Measurements from ENCODE around the gene CTRB1. TPM values are rescaled to one million over a fixed set of nuclear protein-coding genes. Genes with fewer than 3 reads are reported as not detected.
"Not testable (repeated sequence)": the region's sequence is repeated elsewhere in the genome, so short reads cannot be mapped to it uniquely, and the experiment has no call there.

The CTRB1 gene
- total RNA-seq, 1 donor, result not detected

DNA sequence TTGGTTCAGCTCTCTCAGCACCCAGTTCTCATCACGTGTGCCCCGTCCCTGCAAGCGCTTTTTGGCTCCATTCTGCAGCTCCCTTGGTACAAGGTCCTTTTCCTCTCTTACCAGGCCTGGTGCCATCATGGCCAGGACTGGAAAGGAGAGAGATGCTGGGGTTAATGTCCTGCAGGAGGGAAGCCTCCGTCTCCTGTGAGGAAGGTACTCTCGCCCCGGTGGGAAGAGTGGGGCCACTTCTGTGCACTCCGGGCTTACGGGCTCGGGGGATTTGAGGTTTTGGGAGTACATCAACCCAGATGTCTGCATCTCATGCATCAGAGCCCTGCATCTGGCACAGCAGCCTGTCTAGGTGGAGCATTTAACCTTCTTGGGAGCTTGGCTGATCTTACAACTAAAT is 22.0 kb upstream of the CTRB1 start:
- Histone ChIP-seq H3K27me3 (ENCODE audit: insufficient read depth, low read length) (peaks cover 15% of the 10 kb centered on the region), H3K9me3 (ENCODE audit: low read depth, low read length) (no peaks in the 10 kb centered on the region), H3K4me1 (ENCODE audit: insufficient read depth, low read length) (peaks cover 6% of the 10 kb centered on the region), H3K4me3 (ENCODE audit: low read length) (no peak overlapping the region)

DNA sequence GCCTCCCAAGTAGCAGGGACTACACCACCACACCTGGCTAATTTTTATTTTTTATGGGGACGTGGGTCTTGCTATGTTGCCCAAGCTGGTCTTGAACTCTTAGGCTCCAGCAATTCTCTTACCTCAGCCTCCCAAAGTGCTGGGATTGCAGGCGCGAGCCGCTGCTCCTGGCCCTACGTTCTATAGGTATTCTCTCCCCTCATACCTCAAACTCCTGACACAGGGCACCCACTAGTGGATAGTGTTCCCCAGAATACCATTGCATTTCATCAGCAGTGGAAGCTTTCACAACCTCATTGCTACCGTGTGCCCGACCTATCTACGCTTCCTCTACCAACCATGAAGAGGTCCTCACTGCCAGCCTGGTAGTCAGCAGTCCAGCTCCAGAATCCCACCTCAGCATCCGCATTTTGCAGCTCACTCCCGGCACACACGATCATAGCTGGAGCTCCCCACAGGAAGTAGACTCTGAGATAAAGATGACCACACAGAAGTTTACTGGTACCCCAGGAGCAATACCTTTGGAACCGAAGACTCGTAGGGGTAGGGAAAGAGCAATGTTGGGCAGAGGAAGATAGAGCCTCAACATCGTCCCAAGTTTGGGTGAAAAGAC is 21.2 kb upstream of the CTRB1 start:
- Histone ChIP-seq H3K27me3 (ENCODE audit: insufficient read depth, low read length) (peaks cover 17% of the 10 kb centered on the region), H3K4me1 (ENCODE audit: insufficient read depth, low read length) (peaks cover 6% of the 10 kb centered on the region), H3K9me3 (ENCODE audit: low read depth, low read length) (no peaks in the 10 kb centered on the region), H3K4me3 (ENCODE audit: low read length) (no peak overlapping the region)

DNA sequence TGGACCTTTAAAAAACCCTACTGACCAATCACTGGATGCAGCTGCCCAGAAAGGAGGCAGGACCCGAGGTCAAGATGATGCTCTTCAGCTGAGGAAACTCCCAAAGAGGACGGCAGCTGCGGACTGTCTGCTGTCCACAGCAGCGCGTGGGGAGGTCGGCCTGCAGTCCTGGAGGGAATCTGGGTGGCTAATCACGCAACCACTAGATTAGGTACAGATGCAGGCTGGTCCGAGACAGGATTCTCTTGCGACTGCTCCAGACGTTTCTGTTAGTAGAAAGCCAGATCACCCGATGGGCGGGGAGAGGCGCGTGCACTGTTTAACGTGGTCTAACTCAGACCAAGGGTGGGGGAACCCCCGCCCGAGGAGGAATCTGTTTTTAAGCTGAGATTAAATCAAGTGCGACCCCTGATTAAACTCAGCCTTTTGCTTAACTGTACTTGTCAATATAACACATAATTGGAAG is 20.6 kb upstream of the CTRB1 start:
- Histone ChIP-seq H3K4me3 (ENCODE audit: low read length) (no peak overlapping the region), H3K27me3 (ENCODE audit: insufficient read depth, low read length) (peaks cover 17% of the 10 kb centered on the region), H3K9me3 (ENCODE audit: low read depth, low read length) (no peaks in the 10 kb centered on the region), H3K4me1 (ENCODE audit: insufficient read depth, low read length) (peaks cover 6% of the 10 kb centered on the region)

DNA sequence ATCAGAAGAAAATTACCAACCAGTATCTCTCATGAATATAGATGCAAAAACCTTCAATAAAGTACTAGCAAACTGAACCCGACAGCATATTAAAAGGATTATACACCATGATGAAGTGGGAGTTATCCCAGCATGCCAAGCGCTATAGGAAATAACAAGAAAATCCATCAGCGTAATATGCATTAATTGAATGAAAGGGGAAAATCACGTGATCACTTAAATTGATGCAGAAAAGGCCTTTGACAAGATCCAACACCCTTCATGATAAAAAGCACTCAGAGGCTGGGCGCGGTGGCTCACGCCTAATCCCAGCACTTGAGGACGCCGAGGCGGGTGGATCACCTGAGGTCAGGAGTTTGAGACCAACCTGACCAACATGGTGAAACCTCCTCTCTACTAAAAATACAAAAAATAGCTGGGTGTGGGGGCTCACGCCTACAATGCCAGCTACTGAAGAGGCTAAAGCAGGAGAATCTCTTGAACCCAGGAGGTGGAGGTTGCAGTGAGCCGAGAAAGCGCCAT is 16.7 kb upstream of the CTRB1 start:
- Histone ChIP-seq H3K9me3 (ENCODE audit: low read depth, low read length) (no peaks in the 10 kb centered on the region), H3K27me3 (ENCODE audit: insufficient read depth, low read length) (peaks cover 15% of the 10 kb centered on the region), H3K4me3 (ENCODE audit: low read length) (no peak overlapping the region), H3K4me1 (ENCODE audit: insufficient read depth, low read length) (peaks cover 6% of the 10 kb centered on the region)

DNA sequence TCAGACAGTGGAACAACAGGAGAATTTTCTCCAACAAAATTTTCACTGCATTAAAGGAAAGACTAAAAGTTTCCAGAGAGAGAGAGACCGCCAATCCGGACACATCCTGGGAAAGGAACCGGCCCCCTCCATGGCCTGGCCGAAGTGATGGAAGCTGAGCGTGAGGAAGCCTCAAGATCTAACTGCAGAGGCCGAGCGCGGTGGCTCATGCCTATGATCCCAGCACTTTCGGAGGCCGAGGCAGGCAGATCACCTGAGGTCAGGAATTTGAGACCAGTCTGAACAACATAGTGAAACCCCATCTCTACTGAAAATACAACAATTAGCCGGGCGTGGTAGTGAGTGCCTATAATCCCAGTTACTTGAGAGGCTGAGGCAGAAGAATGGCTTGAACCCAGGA is 15.7 kb upstream of the CTRB1 start:
- Histone ChIP-seq H3K9me3 (ENCODE audit: low read depth, low read length) (no peaks in the 10 kb centered on the region), H3K4me3 (ENCODE audit: low read length) (no peak overlapping the region), H3K27me3 (ENCODE audit: insufficient read depth, low read length) (peaks cover 7% of the 10 kb centered on the region), H3K4me1 (ENCODE audit: insufficient read depth, low read length) (peaks cover 6% of the 10 kb centered on the region)

DNA sequence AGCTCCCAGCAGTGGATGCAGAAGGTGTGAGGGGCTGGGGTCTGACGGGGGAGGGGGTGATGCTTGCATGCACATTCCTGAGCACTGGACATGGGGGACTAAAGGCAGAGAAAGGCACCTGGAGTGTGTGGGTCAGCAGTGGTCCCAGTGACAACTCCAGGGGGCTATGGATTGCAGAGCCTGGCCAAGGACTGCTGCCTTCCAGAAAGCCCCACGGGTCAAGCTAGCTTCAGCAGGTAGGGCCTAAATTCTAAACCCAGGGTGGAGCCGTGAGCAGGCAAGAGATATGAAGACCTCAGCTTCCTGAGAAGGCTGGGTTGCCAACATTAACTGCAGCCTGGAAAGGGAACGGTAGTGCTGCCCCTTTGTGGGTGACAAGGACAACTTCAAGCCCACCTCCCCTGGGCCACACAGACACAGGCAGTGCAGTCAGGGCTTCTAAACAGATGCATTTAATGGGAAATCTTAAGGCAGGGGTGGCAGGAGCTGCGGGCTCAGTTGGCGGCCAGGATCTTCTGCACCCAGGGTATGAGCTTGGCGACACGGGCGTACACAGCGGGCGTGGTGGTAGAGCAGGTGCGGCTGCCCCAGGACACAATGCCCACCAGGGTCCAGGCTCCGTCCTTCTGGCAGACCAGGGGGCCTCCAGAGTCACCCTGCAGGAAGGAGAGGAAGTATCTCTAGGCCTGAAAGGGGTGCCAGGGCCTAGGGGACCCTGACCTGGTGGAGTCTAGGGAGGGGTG is 14.9 kb upstream of the CTRB1 start:
- Histone ChIP-seq H3K4me1 (ENCODE audit: insufficient read depth, low read length) (peaks cover 6% of the 10 kb centered on the region), H3K27me3 (ENCODE audit: insufficient read depth, low read length) (peaks cover 4% of the 10 kb centered on the region), H3K4me3 (ENCODE audit: low read length) (no peak overlapping the region), H3K9me3 (ENCODE audit: low read depth, low read length) (no peaks in the 10 kb centered on the region)

DNA sequence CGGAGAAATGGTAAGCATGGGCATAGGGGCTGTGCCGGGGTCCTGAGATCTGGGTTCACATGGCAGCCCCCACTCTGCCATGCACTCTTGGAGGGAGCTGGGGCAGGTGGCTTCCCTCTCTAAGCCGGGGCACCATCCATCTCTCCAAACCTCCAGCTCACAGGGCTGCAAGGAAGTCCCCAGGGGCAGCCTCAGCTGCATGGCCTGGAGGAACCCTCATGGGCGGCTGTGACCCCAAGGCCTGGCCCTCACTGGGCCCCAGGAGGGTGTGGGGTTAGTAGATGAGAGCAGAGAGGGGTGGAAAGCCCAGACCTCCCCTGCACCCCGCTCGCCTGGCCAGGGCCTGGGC is 14.4 kb upstream of the CTRB1 start:
- Histone ChIP-seq H3K4me3 (ENCODE audit: low read length) (no peak overlapping the region), H3K27me3 (ENCODE audit: insufficient read depth, low read length) (peaks cover 4% of the 10 kb centered on the region), H3K9me3 (ENCODE audit: low read depth, low read length) (no peaks in the 10 kb centered on the region), H3K4me1 (ENCODE audit: insufficient read depth, low read length) (peaks cover 6% of the 10 kb centered on the region)

DNA sequence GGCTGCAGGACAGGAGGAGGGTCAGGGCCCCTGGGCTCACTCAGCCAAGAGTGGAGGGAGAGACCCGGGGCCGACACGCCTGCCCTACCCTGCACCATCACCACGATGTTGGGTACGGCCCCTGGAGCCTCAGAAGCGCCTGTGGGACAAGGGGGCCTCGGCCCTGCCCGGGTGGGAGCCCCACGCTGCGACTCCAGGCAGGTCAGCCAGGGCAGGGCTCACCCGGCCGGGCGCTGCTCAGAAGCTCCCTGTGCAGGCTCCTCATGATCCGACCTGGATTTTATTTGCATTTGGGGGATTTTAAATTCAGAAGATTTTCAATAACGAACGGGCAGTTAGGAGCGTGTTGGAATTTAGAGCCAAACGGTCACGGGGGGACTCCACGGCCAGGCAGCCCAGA is 13.9 kb upstream of the CTRB1 start:
- not testable (repeated sequence) for H3K4me1 ChIP-seq (ENCODE audit: insufficient read depth, low read length); H3K4me3 ChIP-seq (ENCODE audit: low read length); H3K9me3 ChIP-seq (ENCODE audit: low read depth, low read length); H3K27me3 ChIP-seq (ENCODE audit: insufficient read depth, low read length)

DNA sequence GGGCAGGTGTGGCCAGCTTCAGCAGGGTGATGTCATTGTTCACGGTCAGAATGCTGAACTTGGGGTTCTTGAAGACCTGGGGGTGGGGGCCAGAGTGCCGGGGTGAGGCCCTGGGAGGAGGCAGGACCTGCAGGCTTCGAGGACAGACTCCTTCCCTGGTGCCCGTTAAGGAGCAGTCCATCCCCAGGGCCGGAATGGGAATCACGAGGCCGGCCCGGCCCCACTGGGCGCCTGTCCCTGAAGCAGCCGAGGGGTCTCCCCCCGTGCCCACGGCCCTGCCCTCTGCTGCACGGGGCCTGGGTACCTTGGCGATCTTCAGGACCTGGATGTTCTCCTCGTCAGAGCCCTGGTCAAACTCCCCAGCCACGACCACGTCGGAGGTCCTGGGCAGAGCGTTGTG is 13.3 kb upstream of the CTRB1 start:
- not testable (repeated sequence) for H3K4me1 ChIP-seq (ENCODE audit: insufficient read depth, low read length); H3K4me3 ChIP-seq (ENCODE audit: low read length); H3K27me3 ChIP-seq (ENCODE audit: insufficient read depth, low read length); H3K9me3 ChIP-seq (ENCODE audit: low read depth, low read length)

DNA sequence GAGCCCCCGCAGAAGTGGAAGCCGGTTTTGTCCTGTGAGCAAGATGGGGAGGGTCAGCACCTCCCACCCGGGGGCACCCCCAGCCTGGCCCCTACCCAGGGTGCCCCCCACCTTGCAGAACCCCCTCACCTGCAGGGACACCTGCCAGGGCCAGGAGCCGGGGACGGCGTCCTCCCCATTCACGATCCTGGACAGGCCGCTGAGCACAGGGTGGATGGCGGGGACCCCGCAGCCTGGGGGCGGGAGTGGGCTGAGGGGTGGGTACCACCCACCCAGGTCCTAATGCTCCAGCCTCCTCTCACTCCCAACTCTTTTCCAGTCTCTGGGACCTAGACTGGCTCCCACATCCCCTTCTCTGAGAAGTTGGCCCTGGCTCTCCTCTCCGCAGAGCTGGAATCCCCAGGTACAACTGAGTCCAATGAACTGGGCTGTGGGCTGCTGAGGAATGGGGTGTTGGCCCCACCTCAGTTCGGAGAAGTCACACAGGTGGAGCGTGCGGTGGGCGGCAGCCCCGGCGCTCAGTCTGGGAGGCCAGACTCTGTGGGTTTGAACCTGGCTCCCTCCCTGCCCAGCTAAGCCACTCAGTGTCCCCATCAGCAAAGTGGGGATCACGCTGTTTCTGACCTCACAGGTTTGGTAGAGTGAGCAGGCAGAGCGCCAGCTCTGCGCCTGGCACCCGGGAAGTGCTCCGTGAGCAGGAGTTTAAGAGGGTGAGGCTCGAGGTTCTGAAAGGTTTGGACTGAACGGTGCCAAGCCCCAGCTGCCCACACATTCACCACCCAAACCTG is 12.6 kb upstream of the CTRB1 start:
- not testable (repeated sequence) for H3K4me3 ChIP-seq (ENCODE audit: low read length); H3K4me1 ChIP-seq (ENCODE audit: insufficient read depth, low read length); H3K27me3 ChIP-seq (ENCODE audit: insufficient read depth, low read length); H3K9me3 ChIP-seq (ENCODE audit: low read depth, low read length)

DNA sequence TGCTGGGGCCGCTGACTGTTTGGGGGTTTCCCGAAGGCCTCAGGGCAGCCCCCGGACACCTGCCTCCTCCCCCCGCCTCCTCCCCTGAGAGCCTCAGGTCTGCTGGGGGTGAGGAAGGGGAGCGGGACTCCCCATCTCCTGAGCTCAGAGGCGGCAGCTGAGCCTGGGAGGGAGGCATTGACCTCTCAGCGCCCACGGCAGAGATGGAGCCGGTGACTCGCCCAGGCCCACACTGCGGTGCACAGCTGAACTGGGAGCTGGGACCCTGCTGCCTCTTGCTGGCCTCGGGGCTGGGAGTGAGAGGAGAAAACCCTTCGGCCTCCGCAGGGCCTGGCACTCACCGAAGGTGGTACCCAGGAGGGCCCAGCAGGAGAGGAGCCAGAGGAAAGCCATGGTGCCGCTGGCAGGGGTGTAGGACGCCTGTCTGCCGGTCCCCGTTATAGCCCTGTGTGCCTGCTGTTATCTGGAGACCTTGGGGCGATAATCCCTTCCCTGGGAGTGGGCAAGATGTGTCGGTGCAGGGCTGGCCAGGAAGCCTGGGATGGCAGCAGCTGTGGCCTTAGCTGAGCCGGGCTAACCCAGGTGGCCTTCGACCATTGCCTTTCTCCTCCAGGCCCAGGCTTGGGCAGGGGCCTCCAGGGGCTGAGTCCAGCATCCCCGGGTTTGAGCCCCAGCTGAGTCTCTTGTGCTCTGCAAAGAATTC is 11.9 kb upstream of the CTRB1 start, which contains the start of gene CTRB2:
TSS of gene CTRB2 (minus strand) at position 413 of the 703 bp plus-strand sequence. CDS start at position 393, 20 bp downstream.
- Histone ChIP-seq H3K27me3 (ENCODE audit: insufficient read depth, low read length) (peaks cover 2% of the 10 kb centered on the region), H3K9me3 (ENCODE audit: low read depth, low read length) (no peaks in the 10 kb centered on the region), H3K4me1 (ENCODE audit: insufficient read depth, low read length) (no peaks in the 10 kb centered on the region), H3K4me3 (ENCODE audit: low read length) (no peak within 1 kb of the TSS)

DNA sequence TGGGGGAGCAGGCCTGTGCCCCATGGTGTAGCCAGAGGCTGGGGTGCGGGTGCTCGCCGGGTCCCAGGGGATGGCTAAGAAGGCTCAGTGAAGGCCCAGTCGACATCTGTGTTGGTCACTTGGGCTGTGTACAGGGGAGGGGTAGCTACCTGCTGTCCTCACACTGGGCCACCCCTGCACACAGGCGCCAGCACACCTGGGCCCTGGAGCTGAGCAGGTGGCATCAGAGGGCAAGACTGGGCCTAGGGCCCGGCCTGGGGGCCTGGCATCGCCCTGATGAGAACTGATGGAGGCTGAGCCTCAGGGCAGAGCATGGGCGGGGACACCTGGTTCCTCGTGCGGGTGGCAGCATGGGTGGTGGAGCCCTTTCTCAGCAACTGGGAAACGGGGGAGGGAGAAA is 11.0 kb upstream of the CTRB1 start:
- no peaks in the 10 kb centered on the region for H3K27me3 ChIP-seq (ENCODE audit: insufficient read depth, low read length)
- no peaks in the 10 kb centered on the region for H3K4me1 ChIP-seq (ENCODE audit: insufficient read depth, low read length)
- no peaks in the 10 kb centered on the region for H3K9me3 ChIP-seq (ENCODE audit: low read depth, low read length)
- H3K4me3 ChIP-seq (ENCODE audit: low read length), result no peak overlapping the region

DNA sequence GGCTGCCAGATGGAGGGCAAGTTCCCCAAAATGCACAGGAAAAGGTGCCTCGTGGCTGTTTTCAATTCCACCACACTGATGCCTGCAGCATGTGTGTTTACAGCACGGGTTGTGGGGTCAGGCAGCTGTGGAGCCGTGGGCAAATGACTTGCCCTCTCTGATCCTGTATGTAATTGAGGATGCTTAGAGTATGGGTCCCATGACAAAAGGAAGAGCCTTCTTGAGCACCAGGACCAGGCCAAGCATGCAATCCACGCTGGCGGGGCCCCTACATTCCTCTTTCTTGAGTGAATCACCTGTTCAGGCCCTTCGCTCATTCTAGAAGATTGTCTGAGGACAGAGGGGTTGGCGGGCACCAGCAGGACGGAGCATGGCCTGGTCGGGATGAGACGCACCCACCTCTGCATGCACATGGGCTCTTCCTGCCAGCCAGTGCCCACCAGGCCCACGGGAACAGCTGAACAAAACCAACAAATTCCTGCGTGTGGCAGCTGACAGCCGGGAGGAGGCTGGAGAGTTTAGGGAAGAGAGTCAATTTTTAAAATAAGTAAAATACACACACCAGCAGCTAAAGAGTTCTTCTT is 10.5 kb upstream of the CTRB1 start:
- no peaks in the 10 kb centered on the region for H3K27me3 ChIP-seq (ENCODE audit: insufficient read depth, low read length)
- H3K9me3 ChIP-seq (ENCODE audit: low read depth, low read length), result no peaks in the 10 kb centered on the region
- H3K4me1 ChIP-seq (ENCODE audit: insufficient read depth, low read length), result no peaks in the 10 kb centered on the region
- no peak overlapping the region for H3K4me3 ChIP-seq (ENCODE audit: low read length)

DNA sequence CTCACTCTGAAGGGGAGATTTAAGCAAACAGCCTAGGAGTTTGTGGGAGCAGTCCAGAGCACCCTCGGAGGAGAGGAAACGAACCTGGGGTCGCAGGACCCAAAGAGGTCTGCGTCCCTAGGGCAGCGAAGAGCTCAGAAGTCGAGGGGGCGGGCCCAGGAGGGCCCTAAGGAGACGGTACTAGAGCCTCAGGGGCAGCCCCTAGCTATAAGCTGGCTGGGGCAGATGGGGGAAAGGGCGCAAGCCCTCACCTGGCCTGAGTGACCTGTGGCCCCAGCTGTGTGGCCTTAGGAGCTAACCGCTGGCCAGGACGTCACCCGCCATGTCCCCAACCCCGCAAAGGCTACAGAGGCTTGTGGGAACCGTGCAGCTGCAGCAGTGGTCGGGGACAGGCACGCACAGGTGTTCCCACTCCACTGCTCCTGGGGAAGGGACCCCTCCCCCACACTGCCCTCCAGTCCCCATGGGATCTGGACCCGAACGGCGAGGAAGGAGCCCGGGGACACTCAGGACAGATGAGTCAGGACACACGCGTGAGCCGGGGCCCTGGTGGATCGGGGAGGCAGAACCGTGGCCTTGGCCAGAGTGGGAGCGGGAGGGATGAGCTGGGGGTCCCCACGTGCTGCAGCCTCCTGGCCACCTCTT is 9.8 kb upstream of the CTRB1 start:
- H3K9me3 ChIP-seq (ENCODE audit: low read depth, low read length), result no peaks in the 10 kb centered on the region
- no peak overlapping the region for H3K4me3 ChIP-seq (ENCODE audit: low read length)
- no peaks in the 10 kb centered on the region for H3K27me3 ChIP-seq (ENCODE audit: insufficient read depth, low read length)
- no peaks in the 10 kb centered on the region for H3K4me1 ChIP-seq (ENCODE audit: insufficient read depth, low read length)
